ENCODE data around the gene SIAE.

The SIAE gene, protein sequence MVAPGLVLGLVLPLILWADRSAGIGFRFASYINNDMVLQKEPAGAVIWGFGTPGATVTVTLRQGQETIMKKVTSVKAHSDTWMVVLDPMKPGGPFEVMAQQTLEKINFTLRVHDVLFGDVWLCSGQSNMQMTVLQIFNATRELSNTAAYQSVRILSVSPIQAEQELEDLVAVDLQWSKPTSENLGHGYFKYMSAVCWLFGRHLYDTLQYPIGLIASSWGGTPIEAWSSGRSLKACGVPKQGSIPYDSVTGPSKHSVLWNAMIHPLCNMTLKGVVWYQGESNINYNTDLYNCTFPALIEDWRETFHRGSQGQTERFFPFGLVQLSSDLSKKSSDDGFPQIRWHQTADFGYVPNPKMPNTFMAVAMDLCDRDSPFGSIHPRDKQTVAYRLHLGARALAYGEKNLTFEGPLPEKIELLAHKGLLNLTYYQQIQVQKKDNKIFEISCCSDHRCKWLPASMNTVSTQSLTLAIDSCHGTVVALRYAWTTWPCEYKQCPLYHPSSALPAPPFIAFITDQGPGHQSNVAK

DNA sequence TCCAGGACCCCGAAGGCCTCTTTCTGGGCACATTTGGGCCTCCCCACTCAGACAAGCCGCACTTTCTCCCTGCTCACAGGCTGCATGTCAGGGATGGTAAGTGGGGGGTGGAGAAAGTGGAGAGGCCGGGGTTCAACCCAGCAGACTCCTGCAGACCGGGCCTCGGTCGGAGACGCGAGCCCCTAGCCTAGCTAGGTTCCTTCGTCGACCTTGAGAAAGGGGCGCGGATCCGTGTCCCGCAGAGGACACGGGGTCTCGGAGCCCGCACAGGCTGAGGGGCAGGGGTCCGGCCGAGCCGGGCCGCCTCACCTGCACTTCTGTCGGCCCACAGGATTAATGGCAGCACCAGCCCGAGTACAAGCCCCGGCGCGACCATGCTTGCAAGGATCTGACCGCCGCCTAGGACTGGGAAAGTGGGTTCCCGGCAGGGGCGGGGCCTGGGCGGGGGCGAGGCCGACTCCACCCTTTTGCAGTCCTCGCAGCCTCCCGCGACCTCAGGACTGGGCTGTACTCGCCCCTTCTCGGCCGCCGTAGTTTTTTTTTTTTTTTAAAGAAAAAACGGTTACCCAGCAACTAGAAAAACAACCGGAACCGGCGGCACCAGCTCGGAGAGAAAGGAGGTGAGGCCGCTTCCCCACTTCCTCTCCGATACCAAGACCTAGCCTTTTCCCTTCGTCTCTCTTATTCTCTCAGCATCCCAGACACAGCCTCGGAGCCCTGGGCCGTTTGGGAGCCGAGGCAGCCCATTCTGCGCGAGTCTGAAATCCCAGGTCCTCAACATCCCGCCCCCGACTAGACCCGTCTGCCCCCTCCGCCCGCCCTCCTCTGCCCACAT is at the start of gene SIAE, which contains the start of gene SPA17:
Gene SIAE, minus strand, starts transcription at position 407 of the 835 bp plus-strand sequence. Its CDS starts 31 bp downstream, at position 376.
Gene SPA17, plus strand, starts transcription at position 572 of the 835 bp plus-strand sequence. CDS start 1,361 bp downstream, outside the sequence.
- DNase-seq: peak; percentile 66

DNA sequence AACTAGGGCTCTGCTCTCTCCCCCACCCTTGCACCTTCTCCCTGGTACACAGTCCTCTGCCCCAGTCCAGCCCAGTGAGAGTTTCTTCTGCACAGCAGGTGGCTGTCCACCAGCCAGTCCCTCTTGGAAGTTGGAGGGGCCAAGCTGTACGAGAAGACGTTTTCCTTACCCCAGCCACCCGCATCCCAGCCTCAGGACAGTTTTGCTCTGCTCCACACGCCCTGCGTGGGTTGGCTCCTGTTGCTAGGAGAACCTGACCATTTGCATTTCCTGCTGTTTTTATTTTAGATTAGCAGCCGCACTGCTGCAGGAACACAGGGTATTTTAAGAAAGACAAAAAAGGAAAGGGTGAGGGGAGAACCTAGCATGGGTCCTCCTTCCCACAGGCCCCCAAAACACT is 48.6 kb upstream of the SIAE start:
- DNase-seq: no peak

DNA sequence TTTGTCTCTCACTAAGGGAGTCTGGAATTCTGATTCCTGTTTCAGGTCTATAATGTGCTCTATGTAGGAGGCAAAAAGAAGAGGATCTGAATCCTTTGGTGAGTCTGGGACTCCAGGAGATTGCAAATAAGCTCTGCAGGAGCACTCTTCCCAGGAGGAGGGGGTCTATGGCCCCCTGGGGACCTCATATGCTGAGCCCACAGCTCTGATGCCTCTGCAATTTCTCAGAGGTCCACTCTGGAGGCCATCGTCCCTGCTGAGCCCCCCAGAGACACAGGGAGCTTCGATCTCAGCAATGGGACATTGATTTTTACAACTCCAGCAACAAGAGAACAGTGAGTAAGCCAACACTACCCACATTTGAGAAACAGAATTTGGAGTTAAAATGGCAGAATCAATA is 46.0 kb upstream of the SIAE start:
- DNase-seq: no peak

DNA sequence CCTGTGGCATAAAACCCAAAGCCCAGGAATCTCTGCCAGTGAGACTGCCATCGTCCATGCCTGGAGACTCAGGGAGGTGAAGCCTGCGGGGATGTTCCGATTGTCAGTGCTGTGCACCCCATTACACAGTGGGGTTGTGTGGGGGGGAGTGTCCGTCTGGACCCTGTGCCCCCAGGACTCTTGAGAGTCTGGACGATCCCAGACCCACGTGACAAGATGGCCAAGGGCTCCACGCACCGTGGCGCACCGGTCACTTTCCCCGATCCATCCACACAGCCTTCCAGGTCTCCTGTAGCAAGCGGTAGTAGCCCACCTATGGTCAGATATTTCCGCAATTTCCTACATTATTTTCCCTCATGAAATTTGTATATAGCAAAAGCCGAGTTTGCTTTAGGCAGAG is 45.3 kb upstream of the SIAE start:
- no peak for DNase-seq

DNA sequence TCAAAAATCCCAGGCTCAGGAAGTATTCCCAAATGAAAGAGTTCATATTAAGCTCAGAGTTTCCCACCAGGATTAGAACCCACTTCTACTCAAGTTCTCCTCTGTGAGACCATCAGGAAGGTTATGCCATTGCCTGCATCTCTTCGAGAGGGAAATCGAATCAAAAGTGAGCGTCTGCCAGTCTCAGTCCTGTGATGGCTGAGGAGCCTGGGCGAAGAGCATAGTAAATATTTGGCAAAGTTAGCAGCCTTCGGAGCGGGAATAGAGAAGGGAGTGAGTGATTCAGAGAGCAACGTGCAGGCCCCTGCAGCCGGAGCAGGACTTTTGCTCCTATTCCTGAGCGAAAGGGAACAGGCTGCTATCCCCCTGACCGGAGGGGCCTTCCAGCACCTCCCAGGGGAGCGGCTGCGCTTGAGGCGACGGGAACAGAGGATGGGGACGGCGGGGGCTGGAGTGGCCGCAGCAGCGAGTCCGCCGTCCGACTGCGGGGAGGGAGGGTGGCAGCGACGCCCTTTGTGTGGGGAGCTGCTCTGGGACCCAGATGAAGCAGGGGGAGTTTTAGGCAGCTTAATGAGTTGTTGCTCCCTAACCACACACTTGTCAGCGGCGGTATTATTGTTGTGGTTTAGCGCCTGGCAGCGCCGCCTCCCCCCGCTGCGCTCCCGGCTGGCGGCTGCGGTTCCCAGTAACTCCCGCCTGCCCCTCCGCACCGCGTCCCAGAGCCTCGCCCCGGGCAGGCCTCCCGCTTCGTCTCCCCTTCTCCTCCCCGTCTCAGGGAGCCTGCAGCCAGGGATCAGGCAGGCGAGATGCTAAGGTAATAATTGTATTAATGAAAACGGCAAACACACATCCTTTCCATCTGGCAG is 44.5 kb upstream of the SIAE start:
- no peak for DNase-seq

DNA sequence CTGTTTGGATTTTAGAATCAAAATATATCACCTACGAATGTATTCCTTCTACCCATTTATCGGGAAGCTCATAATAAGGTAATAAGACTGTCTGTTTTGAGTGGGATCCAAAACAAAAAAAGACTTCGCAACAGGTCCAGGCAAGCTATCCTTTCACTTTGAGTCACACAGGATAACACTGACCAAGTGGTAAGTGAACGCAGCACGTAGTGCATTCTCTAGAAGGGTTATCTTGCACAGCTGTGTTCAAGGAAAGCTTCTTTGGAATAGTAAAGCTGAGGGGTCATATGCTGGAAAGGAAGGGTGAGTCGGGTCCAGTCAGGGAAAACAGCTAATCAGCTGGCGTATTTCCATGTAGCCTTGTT is 43.9 kb upstream of the SIAE start:
- DNase-seq: no peak

DNA sequence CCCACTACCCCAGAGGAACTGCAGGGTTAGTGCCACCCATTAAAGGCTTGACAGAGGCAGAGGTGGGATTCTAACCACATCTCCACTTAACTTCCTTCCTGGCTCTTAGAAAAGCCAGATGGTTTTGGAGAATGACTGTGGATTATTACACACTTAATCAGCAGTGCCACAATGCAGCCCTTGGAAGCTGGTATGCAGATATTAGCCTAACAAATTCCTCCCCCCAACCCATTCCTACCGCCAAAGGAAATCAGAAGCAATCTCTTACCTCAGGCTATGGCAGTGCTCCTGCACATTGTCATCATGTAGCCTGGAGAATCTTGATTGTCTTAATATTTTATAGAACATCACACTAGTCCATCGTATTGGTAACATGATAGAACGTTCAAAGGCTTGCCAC is 43.1 kb upstream of the SIAE start:
- DNase-seq: no peak

DNA sequence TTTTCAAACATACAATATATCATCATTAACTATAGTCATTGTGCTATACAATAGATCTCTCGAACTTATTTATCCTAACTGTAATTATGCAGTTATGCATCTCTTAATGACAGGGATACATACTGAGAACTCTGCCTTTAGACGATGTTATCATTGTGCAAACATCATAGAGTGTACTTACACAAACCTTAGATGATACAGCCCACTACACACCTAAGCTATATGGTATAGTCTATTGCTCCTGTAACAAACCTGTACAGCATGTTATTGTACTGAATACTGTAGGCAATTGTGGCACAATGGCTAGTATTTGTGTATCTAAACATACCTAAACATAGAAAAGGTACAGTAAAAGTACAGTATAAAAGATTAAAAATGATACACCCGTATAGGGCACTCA is 38.9 kb upstream of the SIAE start:
- DNase-seq: no peak

DNA sequence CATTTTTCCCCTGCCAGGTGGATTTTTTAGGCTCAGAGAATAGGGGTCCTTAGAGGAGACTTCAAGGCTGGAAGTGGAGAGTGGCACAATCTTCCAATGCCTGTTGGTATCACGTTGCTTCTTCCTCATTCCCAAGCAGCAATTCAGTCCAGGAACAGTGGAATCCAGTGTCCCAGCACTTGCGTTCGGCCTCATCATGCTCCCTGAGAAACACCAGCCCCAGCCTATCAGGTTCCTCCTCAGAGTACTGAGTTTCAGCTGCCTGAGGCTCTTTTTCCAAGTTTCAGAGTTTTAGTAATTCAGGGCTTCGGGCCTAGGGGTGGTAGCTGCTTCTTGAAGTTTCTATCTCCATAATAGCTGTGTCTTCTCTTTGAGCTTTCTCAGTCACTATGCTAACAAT is 34.3 kb upstream of the SIAE start:
- no peak for DNase-seq

DNA sequence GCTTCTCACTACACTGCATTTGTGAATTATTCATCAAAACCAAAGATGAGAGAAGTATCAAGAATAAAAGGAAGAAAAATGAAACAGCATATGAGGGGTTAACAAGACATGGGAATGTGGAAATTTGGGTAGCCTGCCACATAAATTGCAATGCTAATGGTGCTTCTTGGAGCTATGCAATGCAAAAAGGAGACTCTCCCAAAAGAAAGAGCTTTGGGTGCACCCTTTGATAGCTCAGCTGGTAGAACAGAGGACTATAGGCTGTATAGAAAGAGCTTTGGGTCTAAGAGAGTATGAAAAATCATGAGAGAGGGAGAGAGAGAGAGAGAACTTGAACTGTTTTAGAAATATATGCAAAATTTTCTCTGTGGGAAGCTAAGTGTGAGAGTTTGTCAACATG is 26.5 kb upstream of the SIAE start:
- DNase-seq: no peak

DNA sequence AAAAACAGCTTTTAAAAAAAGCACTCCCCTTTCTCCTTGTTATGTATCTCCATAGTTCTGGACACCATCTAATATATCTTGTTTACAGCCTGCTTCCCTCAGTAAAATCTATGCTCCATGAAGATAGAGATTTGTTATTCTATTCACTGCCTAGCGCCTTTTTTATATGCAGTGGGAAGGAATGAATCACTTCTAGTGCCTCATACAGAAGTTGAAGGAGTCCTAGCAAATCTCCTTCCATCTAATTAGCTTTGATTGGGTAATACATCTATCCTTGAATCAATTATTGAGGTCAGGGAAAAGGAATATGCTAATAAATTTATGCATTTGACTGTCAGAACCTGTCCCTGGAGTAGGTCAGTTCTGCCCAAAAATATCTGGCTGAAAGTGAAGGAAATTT is 26.0 kb upstream of the SIAE start:
- DNase-seq: no peak

DNA sequence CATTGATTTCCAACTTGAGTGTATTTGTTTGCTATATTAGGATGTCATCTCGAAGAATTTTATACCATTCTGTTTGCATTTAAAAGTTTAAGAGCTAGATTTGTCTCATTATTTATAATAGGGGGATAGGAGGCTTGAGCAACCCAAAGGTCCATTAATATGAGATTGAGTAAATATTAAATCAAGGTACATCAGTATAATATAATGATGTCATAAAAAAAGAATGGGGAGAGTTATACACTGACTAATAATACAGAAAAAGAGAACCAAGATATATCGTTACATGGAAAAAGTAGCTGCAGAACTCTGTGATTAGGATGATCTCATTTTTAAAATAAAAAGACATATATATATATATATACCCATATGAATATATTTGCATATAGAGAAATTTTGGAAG is 19.6 kb upstream of the SIAE start:
- no peak for DNase-seq

DNA sequence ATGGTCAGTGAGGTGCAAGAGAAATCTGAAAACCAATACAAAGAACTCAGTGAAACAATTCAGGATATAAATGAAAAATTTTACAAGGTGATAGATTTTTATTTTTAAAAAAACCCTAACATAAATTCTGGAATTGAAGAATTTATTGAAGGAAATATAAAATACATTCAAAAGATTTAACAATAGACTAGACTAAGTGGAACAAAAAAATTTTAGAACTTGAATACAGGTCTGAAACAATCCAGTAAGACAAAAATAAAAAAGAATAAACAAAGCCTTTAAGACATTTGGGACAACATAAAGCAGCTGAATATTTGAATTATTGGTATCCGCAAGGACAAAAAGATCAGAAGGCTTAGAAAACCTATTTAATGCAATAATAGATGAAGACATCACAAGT is 8.9 kb upstream of the SIAE start:
- no peak for DNase-seq

DNA sequence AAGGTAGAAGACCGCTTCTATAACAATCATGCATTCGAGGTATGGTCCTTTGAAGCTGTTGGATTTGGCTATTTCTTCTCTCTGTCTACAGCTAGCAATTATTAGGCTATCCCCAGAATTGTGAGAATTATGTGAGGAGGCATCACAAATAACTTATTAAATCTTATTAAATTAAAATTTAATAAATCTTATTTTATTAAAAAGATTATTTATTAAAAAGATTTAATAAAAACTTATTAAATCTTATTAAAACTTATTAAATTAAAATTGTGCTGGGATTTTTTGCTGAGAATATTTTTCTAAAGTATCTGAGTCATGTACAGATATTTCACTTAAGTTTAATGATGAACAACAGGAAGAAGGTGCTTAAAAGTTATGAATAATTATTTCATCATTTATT is 7.9 kb upstream of the SIAE start:
- DNase-seq: no peak

DNA sequence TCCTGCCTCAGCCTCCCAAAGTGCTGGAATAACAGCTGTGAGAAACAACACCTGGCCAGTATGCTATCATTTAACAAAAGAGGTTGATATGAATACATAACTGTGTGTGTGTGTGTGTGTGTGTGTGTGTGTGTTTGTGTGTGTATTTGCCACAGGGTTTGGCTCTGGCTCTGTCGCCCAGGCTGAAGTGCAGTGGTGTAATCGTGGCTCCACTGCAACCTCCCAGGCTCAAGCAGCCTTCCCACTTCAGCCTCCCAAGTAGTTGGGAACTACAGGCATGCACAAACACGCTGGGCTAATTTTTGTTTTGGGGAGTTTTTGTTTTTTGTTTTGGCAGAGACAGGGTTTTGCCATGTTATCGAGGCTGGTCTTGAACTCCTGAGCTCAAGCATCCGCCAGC is 4.9 kb upstream of the SIAE start:
- no peak for DNase-seq

DNA sequence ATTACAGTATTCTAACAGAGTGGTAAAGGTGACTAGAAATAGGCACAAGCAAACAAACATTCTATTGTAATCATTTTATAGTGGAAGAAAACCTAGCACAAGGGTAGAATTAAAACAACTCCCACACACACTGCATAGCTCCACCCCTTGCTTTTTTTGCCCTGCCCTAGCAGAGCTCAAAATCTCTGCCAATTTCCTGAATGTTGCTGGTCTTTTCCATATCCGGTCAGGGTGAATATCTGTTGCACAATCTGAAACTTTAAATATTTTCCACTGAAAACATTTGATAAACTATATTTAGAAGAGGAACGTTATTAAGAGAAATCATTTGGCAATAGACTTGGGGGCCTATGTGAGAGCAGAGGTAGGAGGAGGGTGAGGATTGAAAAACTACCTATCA is 2.8 kb upstream of the SIAE start:
- no peak for DNase-seq

DNA sequence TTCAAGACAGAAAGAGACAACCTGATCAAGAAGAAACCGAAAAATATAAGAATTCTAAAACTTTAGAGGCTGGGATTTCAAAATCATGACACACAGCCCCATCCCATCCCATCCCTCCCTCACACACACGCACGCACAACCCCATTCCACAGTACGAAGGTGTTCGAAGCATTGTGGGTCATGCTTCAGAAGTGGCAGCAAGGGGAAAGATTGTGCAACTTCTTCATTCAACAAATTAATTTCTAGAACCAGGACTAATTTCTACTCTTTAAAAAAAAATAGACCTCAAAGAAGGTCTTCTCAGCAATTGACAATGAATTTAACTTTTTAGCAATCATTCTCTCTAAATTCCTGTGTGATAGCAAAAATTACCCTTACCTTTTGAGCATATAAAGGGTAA is 1.0 kb upstream of the SIAE start:
- no peak for DNase-seq

DNA sequence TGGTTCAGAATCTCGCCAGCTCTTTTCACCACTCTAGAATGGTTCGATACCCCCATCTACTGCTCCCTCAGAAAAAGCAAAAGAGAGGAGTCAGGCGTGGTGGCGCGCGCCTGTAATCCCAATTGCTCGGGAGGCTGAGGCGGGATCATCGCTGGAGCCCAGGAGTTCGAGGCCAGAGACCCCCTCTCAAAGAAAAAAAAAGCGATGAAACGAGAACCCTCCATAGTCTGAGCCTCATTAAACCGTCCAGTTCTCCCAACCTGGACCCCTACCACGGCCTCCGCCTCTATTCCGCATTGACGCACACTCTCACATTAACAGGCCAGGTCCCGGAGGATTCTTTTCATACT is 604 bp upstream of the SIAE start:
- no peak for DNase-seq

DNA sequence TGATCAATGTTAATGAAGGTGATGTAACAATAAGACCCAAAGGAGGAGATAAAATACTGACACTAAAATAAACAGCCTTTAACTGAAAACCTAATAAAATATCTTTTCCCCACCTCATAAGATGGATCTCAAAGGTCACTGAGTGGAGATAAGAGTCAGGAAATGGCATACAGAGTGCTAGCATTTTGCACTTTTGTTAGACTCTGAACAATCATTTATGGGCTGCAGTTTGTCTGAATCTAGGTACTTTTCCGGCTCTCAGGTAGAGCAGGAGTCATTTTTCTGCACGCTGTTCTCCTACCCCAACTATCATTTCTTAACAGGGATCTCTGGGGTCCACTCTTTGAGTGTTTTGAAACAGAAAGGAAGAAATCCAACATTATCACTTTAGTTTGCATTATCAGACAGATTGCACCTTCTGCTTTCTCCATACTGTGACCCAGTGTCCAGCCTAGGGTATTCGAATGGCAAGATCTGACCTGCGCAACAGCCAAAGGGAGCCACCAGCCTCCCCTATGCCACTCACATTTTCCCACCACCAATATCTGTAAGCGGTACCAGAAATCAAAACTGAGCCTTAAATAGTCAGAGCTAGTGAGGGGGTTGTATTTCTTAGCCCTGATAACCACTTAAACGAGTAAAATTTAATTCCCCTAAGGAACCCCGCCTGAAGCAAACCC is 863 bp downstream of the SIAE start:
- no peak for DNase-seq

DNA sequence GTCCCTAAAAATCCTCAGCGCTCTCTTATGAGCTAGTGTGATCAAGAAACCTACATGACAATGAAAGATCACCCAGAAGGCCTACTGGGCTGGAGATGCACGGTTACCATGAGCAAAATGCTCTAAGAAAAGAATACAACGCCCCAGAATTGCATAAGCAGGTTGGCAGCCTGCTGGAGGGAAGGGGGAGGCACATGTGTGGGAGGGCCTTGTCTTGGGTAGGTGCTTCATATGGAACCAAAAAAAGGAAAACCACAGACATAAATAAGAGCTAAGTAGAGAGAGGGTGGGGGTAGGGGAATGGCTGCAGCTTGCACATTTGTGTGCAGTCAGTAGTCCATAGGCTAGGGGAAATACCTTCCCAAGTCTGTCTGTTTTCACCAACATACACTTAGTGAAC is 2.8 kb downstream of the SIAE start:
- no peak for DNase-seq

DNA sequence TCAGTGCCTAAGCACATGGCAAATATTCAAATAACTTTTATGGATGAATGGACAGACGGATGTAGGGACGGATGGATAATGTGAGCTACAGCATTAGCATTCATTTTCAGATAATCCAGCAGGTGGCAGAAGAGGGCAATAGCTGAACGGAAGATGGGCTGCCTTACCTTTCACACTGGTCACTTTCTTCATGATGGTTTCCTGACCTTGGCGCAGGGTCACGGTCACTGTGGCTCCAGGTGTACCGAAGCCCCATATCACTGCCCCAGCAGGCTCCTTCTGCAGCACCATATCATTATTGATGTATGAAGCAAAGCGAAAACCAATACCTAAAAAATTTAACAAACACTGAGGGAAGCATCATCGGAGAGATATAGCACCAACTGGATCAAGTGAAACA is 4.3 kb downstream of the SIAE start:
- DNase-seq: peak; percentile 18

DNA sequence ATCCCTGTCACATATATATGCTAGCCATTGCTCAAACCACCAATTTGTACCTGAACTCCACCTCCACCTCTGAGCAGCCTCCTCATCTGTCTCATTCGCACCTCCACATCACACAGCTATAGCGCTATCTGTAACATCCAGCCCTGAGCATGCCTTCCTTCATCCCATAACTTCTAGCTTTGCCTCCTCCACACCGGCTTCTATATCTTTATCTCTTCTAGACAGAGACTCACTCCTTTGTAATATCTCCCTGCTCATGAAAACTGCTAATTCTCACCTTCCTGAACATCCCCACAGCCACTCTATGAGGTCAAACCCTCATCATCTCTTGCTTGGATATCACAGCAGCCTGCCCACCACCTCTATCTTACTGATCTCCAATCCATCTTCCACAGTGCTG is 5.9 kb downstream of the SIAE start:
- DNase-seq: no peak

DNA sequence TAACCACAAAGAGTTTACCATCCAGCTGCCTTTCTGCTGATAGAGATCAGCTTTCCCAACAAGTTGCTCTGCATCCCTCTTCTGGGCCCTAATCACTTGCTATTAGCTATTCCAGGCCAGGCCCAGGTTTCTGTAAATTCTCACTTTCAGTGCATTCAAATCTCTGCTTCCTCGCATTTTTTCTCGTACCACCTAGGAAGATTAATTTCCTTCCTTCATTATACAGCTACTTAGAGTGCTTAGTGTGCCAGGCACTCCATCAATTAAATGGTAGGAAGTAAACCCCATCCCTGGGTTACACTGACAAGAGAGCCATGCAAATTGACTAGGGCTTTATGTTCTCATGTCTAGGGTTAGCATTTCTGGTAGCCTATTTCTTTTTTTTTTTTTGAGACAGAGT is 9.7 kb downstream of the SIAE start:
- DNase-seq: no peak

All from NCI-H748 treated with DMSO at 0.1 percent for 48 hours (cell line).